ENCODE measurements around the gene EDDM3A.

EDDM3A gene

DNA sequence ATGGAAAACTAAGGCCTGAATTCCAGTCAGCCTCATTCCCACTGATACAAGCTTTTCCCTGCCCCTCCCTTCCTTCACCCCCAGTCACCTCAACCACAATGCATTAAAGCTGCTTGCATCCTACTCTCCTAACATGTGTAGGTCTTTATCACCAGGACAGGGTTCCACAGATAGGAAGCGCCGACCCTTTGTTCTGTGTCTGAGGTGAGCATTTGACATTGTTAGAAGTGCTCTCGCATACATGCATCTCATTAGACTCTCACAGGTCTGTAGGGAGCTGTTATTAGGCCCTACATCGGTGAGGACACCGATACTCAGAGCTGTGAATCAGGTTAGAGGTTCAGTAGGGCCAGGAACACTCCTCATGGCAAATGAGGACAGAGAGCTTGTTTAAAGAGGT lies 13.2 kb upstream of the EDDM3A start:
- no peak for TF ChIP-seq FOXP2 (optimal IDR thresholded peaks at IDR 0.05; ENCODE audit: borderline replicate concordance, extremely low read depth, extremely low read length, insufficient read depth)
- no peak for TF ChIP-seq POLR2AphosphoS5 (IDR thresholded peaks at IDR 0.05; ENCODE audit: low read depth, low read length)
- no peak for TF ChIP-seq SIN3A (IDR thresholded peaks at IDR 0.05; ENCODE audit: borderline replicate concordance, insufficient read depth, low read length)
- TF ChIP-seq TAF1 (IDR thresholded peaks at IDR 0.05; ENCODE audit: borderline replicate concordance, insufficient read depth, low read length) = no peak
- TF ChIP-seq, protein P1, sequence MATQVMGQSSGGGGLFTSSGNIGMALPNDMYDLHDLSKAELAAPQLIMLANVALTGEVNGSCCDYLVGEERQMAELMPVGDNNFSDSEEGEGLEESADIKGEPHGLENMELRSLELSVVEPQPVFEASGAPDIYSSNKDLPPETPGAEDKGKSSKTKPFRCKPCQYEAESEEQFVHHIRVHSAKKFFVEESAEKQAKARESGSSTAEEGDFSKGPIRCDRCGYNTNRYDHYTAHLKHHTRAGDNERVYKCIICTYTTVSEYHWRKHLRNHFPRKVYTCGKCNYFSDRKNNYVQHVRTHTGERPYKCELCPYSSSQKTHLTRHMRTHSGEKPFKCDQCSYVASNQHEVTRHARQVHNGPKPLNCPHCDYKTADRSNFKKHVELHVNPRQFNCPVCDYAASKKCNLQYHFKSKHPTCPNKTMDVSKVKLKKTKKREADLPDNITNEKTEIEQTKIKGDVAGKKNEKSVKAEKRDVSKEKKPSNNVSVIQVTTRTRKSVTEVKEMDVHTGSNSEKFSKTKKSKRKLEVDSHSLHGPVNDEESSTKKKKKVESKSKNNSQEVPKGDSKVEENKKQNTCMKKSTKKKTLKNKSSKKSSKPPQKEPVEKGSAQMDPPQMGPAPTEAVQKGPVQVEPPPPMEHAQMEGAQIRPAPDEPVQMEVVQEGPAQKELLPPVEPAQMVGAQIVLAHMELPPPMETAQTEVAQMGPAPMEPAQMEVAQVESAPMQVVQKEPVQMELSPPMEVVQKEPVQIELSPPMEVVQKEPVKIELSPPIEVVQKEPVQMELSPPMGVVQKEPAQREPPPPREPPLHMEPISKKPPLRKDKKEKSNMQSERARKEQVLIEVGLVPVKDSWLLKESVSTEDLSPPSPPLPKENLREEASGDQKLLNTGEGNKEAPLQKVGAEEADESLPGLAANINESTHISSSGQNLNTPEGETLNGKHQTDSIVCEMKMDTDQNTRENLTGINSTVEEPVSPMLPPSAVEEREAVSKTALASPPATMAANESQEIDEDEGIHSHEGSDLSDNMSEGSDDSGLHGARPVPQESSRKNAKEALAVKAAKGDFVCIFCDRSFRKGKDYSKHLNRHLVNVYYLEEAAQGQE (IDR thresholded peaks at IDR 0.05; ENCODE audit: insufficient read depth in 1 of 2, low read depth in 2 of 2, low read length in 2 of 2) = no peak

DNA sequence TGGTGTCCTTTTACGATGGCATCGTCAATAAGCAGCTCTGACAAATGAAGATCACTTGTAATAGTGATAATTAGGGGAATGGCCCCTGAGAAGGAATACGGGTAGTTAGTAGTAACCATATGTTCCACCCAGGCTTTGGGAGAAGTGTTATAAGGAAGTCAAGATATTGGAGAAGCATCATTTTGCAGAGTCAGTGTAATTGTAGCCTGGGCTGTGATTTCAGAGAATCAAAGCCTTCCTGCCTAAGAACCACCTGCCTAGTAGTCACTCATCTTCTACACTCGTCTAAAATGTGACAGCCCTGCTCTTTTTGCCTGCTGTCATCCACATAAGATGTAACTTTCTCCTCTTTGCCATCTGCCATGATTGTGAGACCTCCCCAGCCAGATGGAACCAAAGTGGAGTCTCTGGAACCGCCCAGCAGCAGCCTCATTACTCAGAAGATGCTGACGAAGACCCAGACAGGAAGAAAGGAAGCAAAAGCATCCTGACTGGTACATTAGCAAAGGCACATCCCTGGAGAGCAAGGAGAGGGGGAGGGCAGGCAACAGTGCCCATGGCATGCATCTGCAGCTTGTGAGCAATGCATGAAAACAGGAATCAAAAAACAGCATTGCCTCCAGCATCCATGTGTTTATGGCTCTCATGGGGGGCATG lies 12.6 kb upstream of the EDDM3A start:
- no peak for TF ChIP-seq POLR2AphosphoS5 (IDR thresholded peaks at IDR 0.05; ENCODE audit: low read depth, low read length)
- TF ChIP-seq FOXP2 (optimal IDR thresholded peaks at IDR 0.05; ENCODE audit: borderline replicate concordance, extremely low read depth, extremely low read length, insufficient read depth) = no peak
- TF ChIP-seq TAF1 (IDR thresholded peaks at IDR 0.05; ENCODE audit: borderline replicate concordance, insufficient read depth, low read length) = no peak
- no peak for TF ChIP-seq SIN3A (IDR thresholded peaks at IDR 0.05; ENCODE audit: borderline replicate concordance, insufficient read depth, low read length)
- TF ChIP-seq, protein P1 (IDR thresholded peaks at IDR 0.05; ENCODE audit: insufficient read depth in 1 of 2, low read depth in 2 of 2, low read length in 2 of 2) = no peak

DNA sequence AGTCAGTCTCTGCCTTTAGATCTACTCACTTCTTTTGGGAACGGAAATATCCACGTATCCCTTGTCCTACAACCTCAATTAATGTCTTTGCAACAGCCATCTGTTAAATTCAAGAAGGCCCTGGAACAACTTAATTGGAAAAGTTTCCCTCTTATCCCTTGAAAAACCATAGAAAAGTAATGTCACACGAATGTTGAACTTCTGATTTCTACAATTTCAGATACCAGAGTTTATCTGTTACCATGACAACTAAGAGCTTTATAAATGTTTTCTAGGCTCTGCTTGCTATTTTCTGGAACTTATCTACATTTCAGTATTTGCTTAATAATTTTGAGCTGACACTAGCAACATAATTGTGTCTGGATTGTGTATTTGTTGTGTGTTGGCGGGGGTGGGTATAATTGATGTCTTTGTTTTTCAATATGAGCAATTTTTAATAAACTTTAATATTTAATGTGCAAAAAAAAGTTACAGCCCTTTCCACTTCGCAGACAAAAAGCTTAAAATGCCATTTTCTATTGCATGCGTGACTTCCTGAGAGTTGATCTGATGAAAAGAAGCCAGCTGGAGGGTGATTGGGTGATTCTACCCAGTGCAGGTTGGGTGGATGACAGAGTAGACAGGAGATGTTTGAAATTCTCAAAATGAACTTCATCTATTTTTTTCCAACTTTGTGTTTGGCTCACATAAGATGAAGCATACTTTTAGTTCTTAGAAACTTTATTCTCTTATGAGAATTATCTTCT lies 11.8 kb upstream of the EDDM3A start:
- TF ChIP-seq POLR2AphosphoS5 (IDR thresholded peaks at IDR 0.05; ENCODE audit: low read depth, low read length) (no peak), SIN3A (IDR thresholded peaks at IDR 0.05; ENCODE audit: borderline replicate concordance, insufficient read depth, low read length) (no peak), TAF1 (IDR thresholded peaks at IDR 0.05; ENCODE audit: borderline replicate concordance, insufficient read depth, low read length) (no peak), FOXP2 (optimal IDR thresholded peaks at IDR 0.05; ENCODE audit: borderline replicate concordance, extremely low read depth, extremely low read length, insufficient read depth) (no peak)
- TF ChIP-seq, protein P1 (IDR thresholded peaks at IDR 0.05; ENCODE audit: insufficient read depth in 1 of 2, low read depth in 2 of 2, low read length in 2 of 2) = no peak

DNA sequence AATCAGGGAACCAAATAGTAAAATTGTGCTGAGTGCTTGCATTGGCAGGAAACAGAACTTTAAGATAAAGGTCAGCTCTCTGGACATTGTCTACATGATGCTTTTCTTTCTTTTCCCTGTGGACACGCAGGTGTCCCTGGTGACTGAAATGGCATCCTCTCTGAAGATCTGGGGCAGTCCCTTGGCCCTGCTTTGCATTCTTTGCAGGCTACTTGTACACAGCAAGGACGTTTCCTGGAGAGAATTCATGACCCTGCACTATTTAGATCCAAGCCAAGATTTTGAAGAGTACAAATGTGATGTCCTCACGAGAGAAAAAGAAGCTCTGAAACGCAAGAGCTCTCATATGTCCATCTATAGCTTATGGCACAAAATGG lies 11.3 kb upstream of the EDDM3A start:
- TF ChIP-seq FOXP2 (optimal IDR thresholded peaks at IDR 0.05; ENCODE audit: borderline replicate concordance, extremely low read depth, extremely low read length, insufficient read depth) (no peak), POLR2AphosphoS5 (IDR thresholded peaks at IDR 0.05; ENCODE audit: low read depth, low read length) (no peak), TAF1 (IDR thresholded peaks at IDR 0.05; ENCODE audit: borderline replicate concordance, insufficient read depth, low read length) (no peak), SIN3A (IDR thresholded peaks at IDR 0.05; ENCODE audit: borderline replicate concordance, insufficient read depth, low read length) (no peak)
- TF ChIP-seq, protein P1 (IDR thresholded peaks at IDR 0.05; ENCODE audit: insufficient read depth in 1 of 2, low read depth in 2 of 2, low read length in 2 of 2) = no peak
